ENCODE measurements around the gene HCCS.
A peak's percentile ranks its signal among the peaks of the same experiment; 100 is the strongest.

The HCCS gene

DNA sequence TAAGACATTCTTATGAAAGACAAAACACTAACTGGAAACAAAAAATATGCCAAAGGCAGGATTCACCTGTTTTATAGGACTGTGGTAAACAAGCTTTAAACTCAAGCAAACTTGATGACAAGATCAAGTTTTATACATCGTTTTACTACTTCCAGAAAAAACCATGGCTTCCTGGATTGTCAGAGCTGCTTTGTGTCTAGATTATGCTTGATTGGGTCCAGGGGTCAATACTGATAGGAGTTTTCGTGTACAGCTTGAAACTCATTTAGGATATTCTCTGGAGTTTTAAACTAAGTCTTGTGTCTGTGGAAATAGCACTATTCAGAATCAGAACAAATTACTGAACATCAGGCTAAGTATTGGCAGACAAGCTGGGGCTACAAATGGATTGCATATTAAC is 13.0 kb downstream of the HCCS start:
- FAIRE-seq: no peak

DNA sequence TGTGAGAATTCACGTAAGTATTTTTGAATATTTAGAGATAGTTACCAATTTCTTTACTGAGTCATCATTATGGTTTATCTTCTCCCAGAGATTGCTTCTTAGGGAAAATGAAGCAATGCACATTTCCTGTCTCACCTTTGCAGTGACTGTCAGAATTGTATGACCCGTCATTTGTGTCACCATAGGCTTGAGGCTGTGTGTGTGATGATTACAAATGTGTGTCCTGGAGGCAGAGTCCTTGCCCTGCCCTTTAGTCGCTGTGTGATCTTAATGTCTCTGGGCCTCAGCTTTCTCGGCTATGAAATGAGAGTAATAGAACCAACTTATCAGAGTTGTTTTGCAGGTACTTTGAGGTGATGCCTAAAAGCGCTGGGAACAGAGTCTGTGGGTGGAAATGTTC is 13.9 kb downstream of the HCCS start:
- no peak for FAIRE-seq

GRCh38 chrX:11129534-11130105 is 18.5 kb downstream of the HCCS start:
- FAIRE-seq: no peak

DNA sequence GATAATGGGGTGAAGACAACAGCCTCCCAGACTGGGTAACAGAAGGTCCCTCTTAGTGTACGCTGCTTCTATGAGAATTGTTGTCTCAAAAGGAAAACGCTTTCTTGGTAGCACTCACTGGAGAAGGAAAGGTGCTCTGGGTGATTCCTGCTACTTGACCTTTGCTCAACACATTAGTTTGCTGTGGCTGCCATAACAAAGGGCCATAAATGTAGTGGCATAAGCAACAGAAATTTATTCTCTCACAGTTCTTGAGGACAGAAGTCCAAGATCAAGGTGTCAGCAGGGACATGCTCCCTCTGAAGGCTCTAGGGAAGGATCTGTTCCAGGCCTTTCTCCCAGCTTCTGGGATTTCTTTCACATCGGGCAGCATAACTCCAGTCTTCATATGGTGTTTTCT is 19.0 kb downstream of the HCCS start:
- no peak for FAIRE-seq

- FAIRE-seq: no peak
Observed at GRCh38 chrX:11131146-11131545, 20.0 kb downstream of the HCCS start.

DNA sequence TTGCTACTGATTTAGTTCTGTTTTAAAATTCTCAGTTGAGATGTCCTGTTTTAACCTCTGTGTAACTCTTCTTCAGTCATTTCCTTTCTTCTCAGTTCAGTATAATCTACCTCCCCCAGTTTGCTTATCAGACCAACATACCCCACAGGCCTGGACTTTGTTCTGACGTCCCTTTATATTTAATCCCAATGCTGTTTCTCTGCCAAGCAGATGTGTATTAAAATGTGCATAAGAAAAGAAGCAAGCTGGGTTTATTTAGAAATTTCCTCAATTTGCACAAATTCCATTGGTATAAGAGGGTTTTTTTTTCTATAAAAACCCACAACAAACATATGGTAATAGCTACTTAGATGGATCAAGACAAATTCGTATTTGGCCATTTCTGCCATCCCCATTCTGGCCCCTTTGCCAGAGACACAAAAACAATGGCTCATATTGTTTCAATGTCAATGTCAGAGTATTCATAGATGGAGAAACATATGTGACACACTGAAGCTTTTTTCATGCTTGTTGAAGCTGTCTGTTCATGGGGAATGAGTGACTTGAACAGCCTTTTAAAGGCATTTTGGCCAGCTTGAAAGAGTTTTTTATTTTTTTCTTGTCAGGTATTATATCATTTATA is 24.5 kb downstream of the HCCS start:
- FAIRE-seq: no peak

GRCh38 chrX:11137543-11138139 is 26.5 kb downstream of the HCCS start:
- peak; percentile 95 for FAIRE-seq

DNA sequence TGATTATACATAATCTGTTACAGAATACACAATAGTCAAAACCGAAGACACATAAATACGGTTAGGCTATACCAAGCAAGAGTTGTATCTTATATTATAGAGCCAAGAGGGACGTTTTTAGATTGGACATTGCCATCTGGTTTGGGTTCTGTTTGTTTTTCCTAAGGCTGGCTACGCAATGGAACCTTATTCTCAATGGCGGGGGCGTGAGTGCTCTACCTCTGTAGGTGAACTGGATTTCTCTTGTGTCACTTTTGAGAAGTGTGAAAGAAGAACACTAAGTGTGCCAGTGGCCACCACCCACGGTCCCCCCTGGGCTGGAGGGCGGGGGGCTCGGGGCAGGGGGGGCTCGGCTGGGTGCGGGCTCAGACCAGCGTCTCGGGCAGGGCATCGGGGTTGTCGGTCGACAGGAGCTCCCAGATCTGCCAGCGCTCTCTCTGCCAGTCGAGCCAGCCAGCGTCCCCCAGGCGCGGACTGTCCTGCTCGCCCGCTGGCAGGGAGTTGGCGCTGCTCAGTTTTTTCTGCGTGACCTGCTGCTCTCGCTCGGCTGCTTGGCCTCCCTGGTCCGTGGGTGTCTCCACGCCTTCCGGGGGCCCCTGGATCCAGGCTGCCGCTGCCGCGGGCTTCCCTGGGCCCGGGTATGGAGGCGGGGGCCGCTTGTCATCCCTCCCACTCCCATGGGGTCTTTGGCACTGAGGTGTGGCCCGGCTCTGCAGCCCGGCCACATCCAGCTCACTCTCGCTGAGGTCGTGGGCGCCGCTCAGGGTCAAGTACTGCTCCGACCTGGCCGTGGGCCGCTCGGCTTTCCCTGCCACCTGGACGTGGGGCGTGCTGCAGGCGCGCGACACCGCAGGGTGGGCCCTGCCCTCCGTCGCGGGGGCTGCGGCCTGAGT is 27.6 kb downstream of the HCCS start:
- no peak for FAIRE-seq

DNA sequence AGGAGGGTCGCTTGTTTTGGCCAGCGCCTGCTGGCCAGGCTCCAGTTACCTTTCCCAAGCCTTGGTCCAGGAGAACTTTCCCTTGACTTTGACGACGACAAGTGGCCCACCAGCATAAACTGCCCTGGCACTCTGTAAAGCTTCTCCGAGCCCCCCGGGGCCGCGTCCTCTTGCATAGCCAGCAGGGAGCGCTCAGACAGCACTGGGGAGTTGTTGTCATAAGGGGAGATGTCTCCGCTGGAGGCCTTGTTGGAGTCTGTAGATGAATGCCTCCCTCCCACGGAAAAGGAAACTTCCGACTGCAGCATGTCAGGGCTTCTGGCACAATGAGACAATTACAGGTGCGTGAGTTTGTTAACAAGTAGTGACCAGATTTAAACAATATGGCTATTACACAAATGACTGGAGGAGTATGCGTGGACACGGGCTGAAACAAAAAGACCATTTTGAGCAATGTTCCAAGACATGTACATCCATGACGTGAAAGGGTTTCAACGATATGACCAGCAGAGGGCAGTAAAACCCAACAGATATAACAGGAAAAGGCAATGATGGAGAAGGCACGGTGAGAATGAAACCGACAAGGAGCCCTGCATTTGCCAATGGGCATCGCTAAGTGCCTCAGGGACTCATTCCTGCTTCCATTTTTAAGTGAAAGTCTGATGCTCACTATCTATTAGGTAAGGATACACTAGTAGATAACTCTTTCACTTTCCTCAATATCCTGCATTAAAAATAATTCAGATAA is 33.0 kb downstream of the HCCS start:
- peak; percentile 82 for FAIRE-seq

- FAIRE-seq: no peak
Observed at GRCh38 chrX:11146411-11146810, 35.3 kb downstream of the HCCS start.

- FAIRE-seq: no peak
Observed at GRCh38 chrX:11148401-11148800, 37.3 kb downstream of the HCCS start.

GRCh38 chrX:11151799-11152559 is 40.8 kb downstream of the HCCS start:
- FAIRE-seq: no peak

- no peak for FAIRE-seq
Observed at GRCh38 chrX:11159149-11159548, 48.0 kb downstream of the HCCS start.

- no peak for FAIRE-seq
Observed at GRCh38 chrX:11164433-11164832, 53.3 kb downstream of the HCCS start.

DNA sequence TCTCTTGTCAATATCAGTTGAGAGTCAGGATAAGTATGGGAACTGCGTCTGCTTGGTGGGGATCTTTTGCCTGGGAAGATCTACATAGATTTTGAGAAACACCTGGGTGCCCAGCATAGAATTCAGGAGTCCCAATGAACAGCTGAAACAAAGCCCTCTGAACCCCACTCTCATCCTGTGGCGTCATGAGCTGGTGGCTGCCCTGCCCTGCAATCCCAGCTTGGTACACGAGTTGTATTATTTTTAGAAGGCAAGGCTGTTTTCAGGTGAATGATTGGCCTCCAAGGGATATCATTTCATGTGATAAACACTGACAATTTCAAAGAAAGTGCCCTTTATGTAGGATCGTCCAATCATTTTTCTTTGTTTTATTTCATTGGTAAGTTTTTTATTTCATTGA is 60.8 kb downstream of the HCCS start:
- no peak for FAIRE-seq

GRCh38 chrX:11172415-11172814 is 61.3 kb downstream of the HCCS start:
- no peak for FAIRE-seq
